Activated naive CD4-positive, alpha-beta T cell treated with anti-CD3 and anti-CD28 coated beads, Interleukin-2, amount 10 ng/mL, durations not matched to agents 7 days and 5 days (primary cell): ENCODE results near the gene ACOX2.

Experiments
- CTCF ChIA-PET: fragments of 350-600 bp; sonication (Branson Sonifier 250); formaldehyde crosslinking; loops from one replicate; lab custom pipeline; 2021; ENCODE audit warnings: antibody characterized with exemption; lab: Charles Lee
- DNase-seq: peaks from one replicate; pipeline ENCODE4 v3.0.0-alpha.2; 2020
- H3K27ac Mint-ChIP-seq: one replicate; pipeline ENCODE4 v1.8.0; 2021; ENCODE audit warnings: mild to moderate bottlenecking, moderate library complexity, mixed read lengths
- H3K27me3 Mint-ChIP-seq: one replicate; pipeline ENCODE4 v1.8.0; 2021; ENCODE audit warnings: mild to moderate bottlenecking, mixed read lengths
- H3K36me3 Mint-ChIP-seq: one replicate; pipeline ENCODE4 v1.8.0; 2021; ENCODE audit warnings: mixed read lengths
- H3K4me1 Mint-ChIP-seq: one replicate; pipeline ENCODE4 v1.8.0; 2021; ENCODE audit warnings: mixed read lengths
- H3K4me3 Mint-ChIP-seq: one replicate; pipeline ENCODE4 v1.8.0; 2021; ENCODE audit warnings: mild to moderate bottlenecking, moderate library complexity, mixed read lengths
- H3K9me3 Mint-ChIP-seq: one replicate; pipeline ENCODE4 v1.8.0; 2021; ENCODE audit warnings: mixed read lengths

Gene ACOX2

DNA sequence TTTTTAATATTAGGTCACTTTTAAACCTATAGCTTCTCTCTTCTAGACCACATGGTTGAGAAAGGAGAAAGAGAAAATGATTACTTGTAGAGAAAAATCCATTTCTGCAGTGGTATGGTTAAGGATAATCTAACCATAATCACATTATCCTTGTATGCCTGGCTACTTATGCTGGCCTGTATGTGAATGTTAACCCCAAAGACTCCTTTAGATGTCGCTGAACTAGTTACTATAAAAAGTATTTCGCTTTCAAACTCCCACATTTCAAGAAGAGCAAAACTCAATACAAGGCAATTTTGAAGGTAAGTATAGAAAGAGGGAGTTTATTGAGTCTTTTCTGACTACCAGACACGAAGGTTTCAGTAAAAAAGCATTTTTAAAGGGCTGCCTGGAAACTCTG is 42.9 kb downstream of the ACOX2 start:
- CTCF ChIA-PET: interaction anchor here (1.4 to 5.5 kb wide), 4 partner anchors 22 to 187 kb away, joined by 4 to 36 read pairs (median 18); partner anchors contain the start of genes HTD2 and RPP14
- DNase-seq: no peak
- no peaks in the 10 kb centered on the region for H3K9me3 Mint-ChIP-seq
- H3K36me3 Mint-ChIP-seq: peaks cover 4% of the 10 kb centered on the region
- peaks cover 30% of the 10 kb centered on the region for H3K4me1 Mint-ChIP-seq
- peaks cover 20% of the 10 kb centered on the region for H3K27me3 Mint-ChIP-seq
- no peak overlapping the region for H3K27ac Mint-ChIP-seq
- H3K4me3 Mint-ChIP-seq: peak overlapping the region; percentile 1

DNA sequence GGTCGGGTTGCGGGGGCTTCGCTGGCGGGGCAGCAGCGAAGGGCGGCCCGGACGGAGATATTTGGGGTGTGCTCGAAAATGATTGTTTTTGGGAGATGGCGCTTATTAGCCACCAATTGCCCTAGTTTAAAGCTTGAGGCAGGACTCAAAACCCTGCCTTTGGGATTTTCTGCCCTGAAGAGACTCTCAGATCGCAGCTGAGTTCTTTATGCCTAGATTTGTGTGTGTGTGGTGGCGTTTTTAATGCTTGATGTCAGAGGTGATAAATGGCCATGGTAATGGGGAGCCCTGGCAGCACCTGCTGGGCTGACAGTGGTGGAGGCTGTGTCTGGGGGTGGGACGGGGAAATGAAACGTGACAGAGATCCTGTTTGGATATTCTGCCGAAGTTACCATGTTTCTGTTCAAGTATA is 44.5 kb downstream of the ACOX2 start:
- DNase-seq: peak; percentile 54
- CTCF ChIA-PET: interaction anchor here (0.6 to 5.5 kb wide), 9 partner anchors 7 to 255 kb away, joined by 3 to 36 read pairs (median 7); partner anchors contain the start of genes ABHD6, HTD2, PDHB and RPP14

DNA sequence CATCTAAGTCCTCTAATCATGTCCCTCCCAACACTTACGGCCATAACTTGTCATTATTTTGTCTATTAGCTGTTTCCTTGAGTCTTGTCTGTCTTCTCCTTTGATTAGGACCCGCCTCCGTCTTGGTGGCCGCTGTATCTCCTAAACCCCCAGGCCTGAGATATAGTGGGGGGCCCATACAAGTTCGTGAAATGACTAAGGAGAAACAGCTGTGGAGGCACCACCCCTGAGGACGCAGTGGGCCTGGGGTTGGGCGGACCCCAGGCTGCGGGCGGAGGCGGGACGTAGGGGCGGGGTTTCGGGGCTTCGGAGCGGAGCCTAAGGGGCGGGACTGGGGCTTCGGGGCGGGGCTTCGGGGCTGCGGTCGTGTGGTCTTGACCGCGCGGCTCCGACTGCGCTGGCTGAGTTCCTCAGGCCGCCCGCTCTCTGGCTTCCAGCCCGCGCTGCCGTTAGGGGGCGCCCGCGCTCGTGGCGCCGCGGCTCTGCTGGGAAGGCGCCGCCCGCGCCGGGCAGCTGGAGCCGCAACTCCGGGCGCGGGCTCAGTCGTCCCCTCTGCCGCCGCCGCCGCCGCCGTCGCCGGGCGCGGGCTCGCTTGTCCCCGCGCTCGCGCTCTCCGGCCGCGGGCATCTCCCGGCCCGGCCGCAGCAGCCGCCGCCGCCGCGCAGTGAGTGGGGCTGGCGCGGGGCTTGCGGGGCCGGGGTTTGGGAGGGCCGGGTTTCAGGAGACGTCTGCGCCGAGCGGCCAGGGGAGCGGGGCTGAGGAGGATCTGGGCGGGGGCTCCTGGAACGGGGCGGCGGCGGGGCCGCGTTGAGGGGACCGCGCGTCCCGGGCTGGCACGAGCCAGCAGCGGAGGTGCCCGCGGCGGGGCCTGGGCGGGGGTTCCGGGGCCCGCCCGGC is 45.2 kb downstream of the ACOX2 start, which contains the start of gene KCTD6:
Gene KCTD6 (plus strand): TSS at position 591 of the 897 bp plus-strand sequence. CDS start 6,660 bp downstream, outside the sequence.
- Mint-ChIP-seq H3K4me3 (peak within 1 kb of the TSS; percentile 82), H3K27me3 (peaks cover 44% of the 10 kb centered on the region), H3K4me1 (peaks cover 30% of the 10 kb centered on the region), H3K36me3 (peaks cover 3% of the 10 kb centered on the region), H3K9me3 (no peaks in the 10 kb centered on the region), H3K27ac (peak within 1 kb of the TSS; percentile 73)
- peak; percentile 87 for DNase-seq
- CTCF ChIA-PET: interaction anchor here (0.6 to 5.5 kb wide), 14 partner anchors 8 to 254 kb away, joined by 3 to 36 read pairs (median 4); partner anchors contain the start of genes ABHD6, HTD2, PDHB and RPP14

More for the DNA sequence above, 44.5 kb downstream of the ACOX2 start:
- H3K9me3 Mint-ChIP-seq: no peaks in the 10 kb centered on the region
- H3K27ac Mint-ChIP-seq: peak overlapping the region; percentile 73
- peaks cover 3% of the 10 kb centered on the region for H3K36me3 Mint-ChIP-seq
- peak overlapping the region; percentile 82 for H3K4me3 Mint-ChIP-seq
- H3K4me1 Mint-ChIP-seq: peaks cover 30% of the 10 kb centered on the region
- peaks cover 36% of the 10 kb centered on the region for H3K27me3 Mint-ChIP-seq

DNA sequence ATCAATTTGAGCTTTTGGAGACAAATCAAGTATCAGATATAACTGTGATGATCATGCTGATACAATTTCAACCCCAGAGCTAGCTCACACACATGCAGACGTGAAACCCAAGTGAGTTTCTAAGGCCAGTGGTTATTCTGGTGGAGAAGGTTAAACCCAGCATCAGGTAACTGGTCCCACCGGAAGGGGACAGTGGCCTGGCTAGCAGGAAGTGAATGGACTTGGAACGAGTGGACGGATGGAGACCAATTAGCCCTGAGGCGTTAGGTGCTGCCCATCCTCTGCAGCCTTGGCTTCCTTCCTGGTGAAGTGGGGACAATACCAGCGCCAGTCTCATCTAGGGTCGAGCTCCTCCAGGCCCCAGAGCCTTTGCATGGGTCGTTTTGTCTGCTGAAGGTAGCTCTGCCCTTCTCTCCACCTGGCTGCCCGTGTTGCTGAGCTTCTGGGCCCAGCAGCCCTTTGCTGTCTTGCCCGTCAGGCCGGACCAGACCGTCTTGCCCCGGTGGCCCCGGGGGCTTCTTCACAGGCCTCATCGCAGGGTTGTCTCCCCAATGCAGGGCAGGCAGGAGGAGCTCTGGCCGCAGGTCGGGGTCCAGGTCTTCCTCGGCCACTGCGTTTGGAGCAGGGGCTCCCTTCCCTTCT is 46.0 kb downstream of the ACOX2 start:
- peak overlapping the region; percentile 53 for H3K4me3 Mint-ChIP-seq
- H3K27ac Mint-ChIP-seq: no peak overlapping the region
- H3K4me1 Mint-ChIP-seq: peaks cover 30% of the 10 kb centered on the region
- CTCF ChIA-PET: interaction anchor here (0.6 to 5.5 kb wide), 12 partner anchors 9 to 184 kb away, joined by 3 to 36 read pairs (median 4); partner anchors contain the start of genes HTD2 and RPP14
- peaks cover 3% of the 10 kb centered on the region for H3K36me3 Mint-ChIP-seq
- H3K27me3 Mint-ChIP-seq: peaks cover 50% of the 10 kb centered on the region
- H3K9me3 Mint-ChIP-seq: no peaks in the 10 kb centered on the region
- DNase-seq: no peak

DNA sequence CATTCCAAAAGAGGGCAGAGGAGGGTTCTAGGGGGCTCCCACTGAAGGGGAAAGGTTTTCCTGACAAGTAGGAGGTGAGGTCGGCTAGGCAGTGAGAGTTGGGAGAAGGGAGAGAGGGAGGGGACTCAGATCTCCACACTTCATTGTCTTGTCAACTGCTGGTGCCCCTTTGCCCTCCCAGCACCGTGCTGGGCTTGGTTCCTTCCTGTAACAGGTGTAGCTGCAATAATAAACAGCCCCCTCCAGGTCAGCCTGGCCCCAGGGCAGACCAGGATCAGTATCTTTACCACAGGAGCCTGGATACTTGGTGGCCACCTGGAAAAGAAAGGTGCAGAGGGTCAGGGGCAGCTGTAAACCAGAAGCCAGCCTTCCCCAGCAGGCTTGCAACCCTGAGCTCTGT is 48.0 kb downstream of the ACOX2 start:
- Mint-ChIP-seq H3K4me1 (peaks cover 24% of the 10 kb centered on the region), H3K9me3 (no peaks in the 10 kb centered on the region), H3K4me3 (no peak overlapping the region), H3K27ac (no peak overlapping the region), H3K36me3 (no peaks in the 10 kb centered on the region), H3K27me3 (peaks cover 67% of the 10 kb centered on the region)
- no peak for DNase-seq
- CTCF ChIA-PET: interaction anchor here (1.3 to 1.6 kb wide), 2 partner anchors 25 to 31 kb away, joined by 3 to 5 read pairs; no protein-coding TSS in a partner anchor

DNA sequence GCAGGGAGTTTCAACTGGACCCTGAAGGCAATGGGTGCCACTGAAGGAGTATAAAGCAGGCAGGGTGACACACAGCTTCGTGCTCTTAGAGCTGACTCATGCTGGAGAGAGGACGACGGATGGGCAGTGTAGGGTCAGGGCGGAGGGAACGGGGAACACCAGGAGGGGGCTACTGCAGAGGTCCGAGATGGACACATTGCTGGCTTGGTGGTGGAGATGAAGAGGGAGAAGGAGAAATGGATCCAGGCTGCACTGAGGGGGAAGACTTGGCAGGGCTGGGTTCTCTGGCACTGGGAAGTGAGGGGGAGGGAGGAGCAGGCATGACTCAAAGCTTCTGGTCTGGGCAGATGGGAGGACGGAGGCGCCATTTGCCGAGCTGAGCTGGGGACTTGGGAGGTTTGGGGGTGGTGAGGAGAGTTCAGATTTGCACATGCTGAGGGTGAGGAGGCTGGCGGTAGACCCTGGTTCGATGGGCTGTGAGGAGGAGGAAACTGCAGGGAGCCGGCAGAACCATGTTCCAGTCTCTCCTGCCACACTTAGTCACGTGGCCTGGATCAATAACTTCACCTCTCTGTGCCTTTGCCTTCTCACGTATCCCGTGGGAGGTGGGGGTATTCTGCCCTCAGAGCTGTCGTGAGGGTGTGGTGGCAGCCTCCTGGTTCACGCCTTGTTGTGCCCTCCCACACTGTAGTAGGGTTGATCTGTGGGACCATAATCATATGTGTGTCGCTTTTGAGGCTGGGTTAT is 49.7 kb downstream of the ACOX2 start:
- DNase-seq: no peak
- Mint-ChIP-seq H3K36me3 (no peaks in the 10 kb centered on the region), H3K4me3 (no peak overlapping the region), H3K27ac (no peak overlapping the region), H3K4me1 (peaks cover 8% of the 10 kb centered on the region), H3K9me3 (no peaks in the 10 kb centered on the region), H3K27me3 (peaks cover 65% of the 10 kb centered on the region)
- CTCF ChIA-PET: interaction anchor here (0.6 to 1.5 kb wide), 3 partner anchors 12 to 181 kb away, joined by 3 to 4 read pairs (median 3); partner anchors contain the start of genes HTD2 and RPP14

DNA sequence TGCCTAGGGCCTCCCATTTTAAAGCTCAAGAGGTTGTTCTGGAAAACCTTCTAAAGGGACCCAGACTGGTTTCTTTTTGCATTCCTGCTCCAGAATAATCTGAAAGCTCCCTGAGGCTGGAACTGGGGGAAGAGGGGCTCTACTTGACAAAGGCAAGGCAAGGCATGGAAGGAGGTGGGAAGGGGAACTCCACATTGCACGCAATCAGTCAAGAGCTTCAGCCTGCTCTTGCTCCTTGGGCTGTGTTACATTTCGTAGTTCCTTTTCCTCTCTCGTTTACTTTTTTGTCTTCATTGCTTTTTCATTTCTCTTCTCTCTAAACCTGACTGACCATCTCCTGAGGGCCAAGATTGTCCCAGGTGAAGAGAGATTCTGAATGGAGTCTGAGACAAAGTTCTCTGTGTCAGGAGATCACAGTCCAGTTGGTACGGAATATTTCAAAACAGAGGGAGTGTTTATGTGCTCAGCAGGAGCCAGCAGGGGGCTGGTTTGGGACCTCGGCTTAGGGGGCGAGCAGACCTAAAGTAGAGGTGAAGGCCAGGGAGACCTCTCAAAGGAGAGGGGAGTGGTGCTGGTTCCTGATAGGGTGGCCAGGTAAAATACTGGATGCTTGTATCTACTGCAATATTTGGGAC is 51.1 kb downstream of the ACOX2 start:
- H3K27me3 Mint-ChIP-seq: peaks cover 66% of the 10 kb centered on the region
- peaks cover 4% of the 10 kb centered on the region for H3K4me1 Mint-ChIP-seq
- H3K4me3 Mint-ChIP-seq: no peak overlapping the region
- CTCF ChIA-PET: interaction anchor here (0.9 kb wide), 1 partner anchor 13 kb away, joined by 3 read pairs; no protein-coding TSS in a partner anchor
- no peaks in the 10 kb centered on the region for H3K36me3 Mint-ChIP-seq
- no peak for DNase-seq
- H3K9me3 Mint-ChIP-seq: no peaks in the 10 kb centered on the region
- no peak overlapping the region for H3K27ac Mint-ChIP-seq

DNA sequence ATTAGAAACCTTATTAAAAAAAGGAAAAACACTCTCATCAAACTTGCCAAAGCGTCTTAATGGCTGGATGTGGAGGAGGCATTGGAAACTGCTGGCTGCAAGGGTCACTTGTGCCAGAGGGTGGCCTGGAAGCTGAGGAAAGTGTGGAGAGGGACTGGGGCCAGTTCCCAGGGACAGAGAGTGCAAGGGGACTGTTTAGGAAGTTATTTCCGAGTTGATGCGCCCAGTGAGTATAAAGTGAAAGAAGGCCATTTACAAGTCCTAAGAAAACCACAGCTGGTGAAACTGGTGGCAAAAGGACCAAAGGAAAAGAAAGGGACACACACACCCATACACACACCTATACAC is 52.3 kb downstream of the ACOX2 start:
- Mint-ChIP-seq H3K36me3 (no peaks in the 10 kb centered on the region), H3K27ac (no peak overlapping the region), H3K9me3 (no peaks in the 10 kb centered on the region), H3K4me1 (peaks cover under 1% of the 10 kb centered on the region), H3K27me3 (peaks cover 70% of the 10 kb centered on the region), H3K4me3 (no peak overlapping the region)
- CTCF ChIA-PET: interaction anchor here (1.9 kb wide), 1 partner anchor 178 kb away, joined by 8 read pairs; the partner anchor contains the start of genes HTD2 and RPP14
- DNase-seq: no peak

DNA sequence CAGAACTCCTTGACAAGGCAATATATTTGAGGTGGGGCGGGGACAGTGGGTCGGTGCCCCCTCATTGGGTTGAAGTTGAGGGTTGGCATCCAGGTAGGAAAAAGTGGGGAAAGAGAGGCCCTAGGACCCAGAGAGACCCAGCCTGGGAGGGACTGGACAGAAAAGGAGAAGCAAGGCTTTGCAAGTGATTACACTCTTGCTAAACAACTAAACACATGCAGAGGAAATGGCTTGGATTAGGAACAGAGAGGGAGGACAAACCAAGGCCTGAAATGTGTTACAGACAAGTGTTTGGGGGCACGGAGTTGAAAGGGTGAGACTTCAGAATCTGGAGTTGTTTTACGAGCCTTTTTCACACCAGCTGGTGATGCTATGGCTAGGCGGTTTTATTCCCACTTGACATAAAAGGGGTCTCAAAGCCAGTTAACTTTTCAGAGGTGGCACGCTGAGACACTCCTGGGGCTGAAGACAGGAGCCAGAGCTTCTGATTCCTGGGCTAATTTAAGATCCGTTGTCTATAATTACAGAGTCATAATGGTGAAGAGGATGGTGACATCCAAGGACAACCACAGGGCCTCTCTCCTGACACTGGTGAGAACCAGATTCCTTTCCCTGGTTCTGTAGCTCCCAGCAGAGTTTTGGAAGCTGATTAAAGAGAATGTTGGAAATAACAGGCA is 52.8 kb downstream of the ACOX2 start:
- no peaks in the 10 kb centered on the region for H3K4me1 Mint-ChIP-seq
- CTCF ChIA-PET: interaction anchor here (1.4 to 1.9 kb wide), 2 partner anchors 20 to 178 kb away, joined by 3 to 8 read pairs; partner anchors contain the start of genes HTD2 and RPP14
- DNase-seq: no peak
- no peak overlapping the region for H3K27ac Mint-ChIP-seq
- no peaks in the 10 kb centered on the region for H3K36me3 Mint-ChIP-seq
- H3K9me3 Mint-ChIP-seq: no peaks in the 10 kb centered on the region
- H3K27me3 Mint-ChIP-seq: peaks cover 68% of the 10 kb centered on the region
- H3K4me3 Mint-ChIP-seq: no peak overlapping the region

DNA sequence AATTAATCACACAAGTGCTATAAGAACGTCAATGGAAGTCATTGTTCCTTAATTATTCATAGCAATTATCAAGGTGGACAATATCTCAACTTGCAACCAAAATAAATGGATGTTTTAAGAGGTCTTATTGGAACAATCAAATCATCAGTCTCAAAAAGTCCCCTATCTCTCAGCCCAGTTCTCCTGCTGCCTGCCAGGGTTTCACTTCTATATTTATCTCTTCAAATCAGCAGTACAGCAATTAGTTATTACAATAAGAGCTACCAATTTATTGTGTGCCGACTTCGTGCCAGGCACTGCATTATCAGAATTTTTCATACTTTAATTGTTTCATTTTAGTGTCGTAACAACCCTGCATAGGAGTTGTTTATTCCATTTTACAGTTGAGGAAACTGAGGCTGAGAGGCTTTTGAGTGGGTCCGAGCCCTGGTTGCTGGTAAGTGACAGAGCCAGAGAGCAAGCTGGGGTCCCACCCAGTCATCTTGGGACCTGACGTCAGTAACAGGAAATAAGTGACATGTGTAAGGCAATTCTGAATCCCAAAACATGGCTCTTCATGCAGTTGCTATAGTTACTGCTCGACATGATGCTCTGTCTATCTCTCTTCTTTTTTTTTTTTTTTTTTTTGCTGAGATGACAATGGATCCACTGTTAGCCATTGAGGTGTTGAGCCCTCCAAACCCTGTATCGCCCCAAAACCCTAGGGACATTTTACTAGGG is 53.9 kb downstream of the ACOX2 start:
- no peaks in the 10 kb centered on the region for H3K4me1 Mint-ChIP-seq
- H3K9me3 Mint-ChIP-seq: no peaks in the 10 kb centered on the region
- H3K36me3 Mint-ChIP-seq: no peaks in the 10 kb centered on the region
- CTCF ChIA-PET: interaction anchor here (1.4 to 1.9 kb wide), 2 partner anchors 19 to 177 kb away, joined by 3 to 8 read pairs; partner anchors contain the start of genes HTD2 and RPP14
- H3K27me3 Mint-ChIP-seq: peaks cover 62% of the 10 kb centered on the region
- DNase-seq: no peak
- H3K4me3 Mint-ChIP-seq: no peak overlapping the region
- no peak overlapping the region for H3K27ac Mint-ChIP-seq

DNA sequence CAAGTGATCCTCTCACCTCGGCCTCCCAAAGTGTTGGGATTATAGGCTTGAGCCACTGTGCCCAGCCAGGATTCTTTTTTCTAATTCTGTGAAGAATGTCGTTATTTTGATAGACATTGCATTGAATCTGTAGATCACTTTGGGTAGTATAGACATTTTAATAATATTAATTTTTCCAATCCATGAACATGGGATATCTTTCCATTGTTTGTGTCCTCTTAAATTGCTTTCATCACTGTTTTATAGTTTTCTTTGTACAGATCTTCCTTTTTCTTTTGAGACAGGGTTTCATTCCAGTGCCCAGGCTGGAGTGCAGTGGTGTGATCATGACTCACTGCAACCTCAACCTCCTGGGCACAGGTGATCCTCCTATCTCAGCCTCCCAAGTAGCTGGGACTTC is 56.7 kb downstream of the ACOX2 start:
- no peaks in the 10 kb centered on the region for H3K9me3 Mint-ChIP-seq
- no peak overlapping the region for H3K27ac Mint-ChIP-seq
- H3K27me3 Mint-ChIP-seq: peaks cover 38% of the 10 kb centered on the region
- DNase-seq: no peak
- no peak overlapping the region for H3K4me3 Mint-ChIP-seq
- peaks cover under 1% of the 10 kb centered on the region for H3K4me1 Mint-ChIP-seq
- CTCF ChIA-PET: interaction anchor here (1.8 to 2.1 kb wide), 2 partner anchors 11 to 17 kb away, joined by 5 to 10 read pairs; partner anchors contain the start of gene KCTD6
- H3K36me3 Mint-ChIP-seq: no peaks in the 10 kb centered on the region

DNA sequence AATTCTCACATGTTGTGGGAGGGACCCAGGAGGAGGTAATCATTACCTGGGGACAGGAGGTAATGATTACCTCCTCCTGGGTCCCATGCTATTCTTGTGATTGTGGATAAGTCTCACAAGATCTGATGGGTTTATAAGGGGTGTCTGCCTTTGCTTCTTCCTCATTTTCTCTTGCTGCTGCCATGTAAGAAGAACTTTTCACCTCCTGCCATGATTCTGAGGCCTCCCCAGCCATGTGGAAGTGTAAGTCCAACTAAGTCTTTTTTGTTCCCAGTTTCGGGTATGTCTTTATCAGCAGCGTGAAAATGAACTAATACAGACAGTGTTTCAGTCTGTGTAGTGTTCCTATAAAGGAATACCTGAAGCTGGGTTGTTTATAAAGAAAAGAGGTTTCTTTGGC is 58.2 kb downstream of the ACOX2 start:
- CTCF ChIA-PET: interaction anchor here (0.5 to 1.8 kb wide), 2 partner anchors 12 to 15 kb away, joined by 3 to 10 read pairs; no protein-coding TSS in a partner anchor
- peaks cover 16% of the 10 kb centered on the region for H3K4me1 Mint-ChIP-seq
- H3K27ac Mint-ChIP-seq: no peak overlapping the region
- no peak for DNase-seq
- no peaks in the 10 kb centered on the region for H3K36me3 Mint-ChIP-seq
- H3K9me3 Mint-ChIP-seq: no peaks in the 10 kb centered on the region
- no peak overlapping the region for H3K4me3 Mint-ChIP-seq
- H3K27me3 Mint-ChIP-seq: peaks cover 24% of the 10 kb centered on the region
